HEK293T (cell line): ENCODE measurements around the gene FAM240B.

Source experiments
- CTCF ChIA-PET: fragments of 350-600 bp; formaldehyde crosslinking; extraction: SDS; loops from one replicate; lab custom pipeline; 2021; ENCODE audit warnings: antibody characterized with exemption, inconsistent platforms; lab: Yijun Ruan, JAX
- POLR2A ChIA-PET: fragments of 350-600 bp; formaldehyde crosslinking; extraction: SDS; loops from one replicate; lab custom pipeline; 2020; ENCODE audit warnings: antibody characterized with exemption, inconsistent platforms; lab: Yijun Ruan, JAX
- DNase-seq: peaks from one replicate; pipeline ENCODE4 v3.0.0; 2012; ENCODE audit warnings: mixed read lengths; ENCODE audit errors: extremely low spot score
- ARNT ChIP-seq: fragments of 450-650 bp; IDR thresholded peaks from 2 replicates; pipeline ENCODE4 v1.6.1; 2017; ENCODE audit warnings: mild to moderate bottlenecking
- BHLHE40 ChIP-seq: fragments of 450-650 bp; IDR thresholded peaks from 2 replicates; pipeline ENCODE4 v1.6.1; 2016; ENCODE audit warnings: mild to moderate bottlenecking, moderate library complexity, borderline replicate concordance
- CTBP1 ChIP-seq: fragments of 450-650 bp; IDR thresholded peaks from 2 replicates; pipeline ENCODE4 v1.6.1; 2016; ENCODE audit warnings: borderline replicate concordance
- ELF4 ChIP-seq: fragments of 450-650 bp; IDR thresholded peaks from 2 replicates; pipeline ENCODE4 v1.6.1; 2017; ENCODE audit warnings: antibody characterized with exemption
- FOXA1 ChIP-seq: fragments of 450-650 bp; IDR thresholded peaks from 2 replicates; pipeline ENCODE4 v1.6.1; 2016; ENCODE audit warnings: mild to moderate bottlenecking
- FOXK2 ChIP-seq: fragments of 450-650 bp; IDR thresholded peaks from 2 replicates; pipeline ENCODE4 v1.6.1; 2016; ENCODE audit warnings: mild to moderate bottlenecking
- FOXM1 ChIP-seq: fragments of 450-650 bp; IDR thresholded peaks from 2 replicates; pipeline ENCODE4 v1.6.1; 2017; ENCODE audit warnings: mild to moderate bottlenecking, borderline replicate concordance
- HDGF ChIP-seq: fragments of 450-650 bp; IDR thresholded peaks from 2 replicates; pipeline ENCODE4 v1.6.1; 2017; ENCODE audit warnings: antibody characterized with exemption, borderline replicate concordance
- L3MBTL2 ChIP-seq: fragments of 450-650 bp; conservative IDR thresholded peaks from 2 replicates; pipeline ENCODE4 v1.6.1; 2016; ENCODE audit warnings: mild to moderate bottlenecking
- LEF1 ChIP-seq: fragments of 450-650 bp; IDR thresholded peaks from 2 replicates; pipeline ENCODE4 v1.6.1; 2017; ENCODE audit warnings: mild to moderate bottlenecking, borderline replicate concordance
- NFRKB ChIP-seq: fragments of 450-650 bp; IDR thresholded peaks from 2 replicates; pipeline ENCODE4 v1.6.1; 2016; ENCODE audit warnings: mild to moderate bottlenecking, moderate library complexity
- SP1 ChIP-seq: fragments of 450-650 bp; IDR thresholded peaks from 2 replicates; pipeline ENCODE4 v1.6.1; 2017
- SUZ12 ChIP-seq: fragments of 450-650 bp; IDR thresholded peaks from 2 replicates; pipeline ENCODE4 v1.6.1; 2016; ENCODE audit warnings: mild to moderate bottlenecking
- TARDBP ChIP-seq: fragments of 450-650 bp; IDR thresholded peaks from 2 replicates; pipeline ENCODE4 v1.6.1; 2016
- ZNF384 ChIP-seq: fragments of 450-650 bp; IDR thresholded peaks from 2 replicates; pipeline ENCODE4 v1.6.1; 2016
- TF ChIP-seq, protein P1 (sequence below): fragments of 450-650 bp; IDR thresholded peaks from 2 replicates; pipeline ENCODE4 v1.6.1; 2016

Gene FAM240B

GRCh38 chr9:38650564-38650963 is 69.4 kb downstream of the FAM240B start:
- CTCF ChIA-PET: no interaction called here

DNA sequence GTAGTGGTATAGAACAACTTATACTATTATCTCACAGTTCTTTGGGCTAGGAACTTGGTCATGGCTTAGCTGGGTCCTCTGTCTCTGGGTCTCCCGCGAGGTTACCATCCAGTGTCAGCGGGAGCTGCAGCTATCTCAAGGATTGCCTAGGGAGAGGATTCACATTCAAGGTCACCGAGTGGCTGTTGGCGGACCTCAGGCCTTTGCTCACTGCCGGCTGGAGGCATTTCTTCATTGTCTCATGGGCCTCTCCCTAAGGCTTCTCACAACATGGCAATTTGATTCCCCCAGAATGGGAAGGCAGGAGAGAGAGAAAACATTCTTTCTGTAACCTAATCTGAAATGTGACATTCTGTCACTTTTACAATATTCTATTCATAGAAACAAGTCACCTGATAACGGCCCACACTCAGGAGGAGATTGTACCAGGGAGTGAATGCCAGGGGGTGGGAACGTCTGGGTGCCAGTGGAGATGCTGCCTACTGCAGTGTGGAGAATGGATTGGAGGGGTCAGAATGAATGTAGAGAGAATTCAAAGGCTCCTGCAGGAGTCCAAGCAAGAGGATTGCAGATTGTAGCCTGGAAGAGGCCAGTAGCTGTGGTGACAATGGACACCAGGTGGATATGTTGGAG is 70.1 kb downstream of the FAM240B start:
- TF ChIP-seq ZNF384 (no peak), FOXK2 (no peak)
- ChIA-PET CTCF (no interaction called here), POLR2A (no interaction called here)

More at GRCh38 chr9:38650564-38650963, 69.4 kb downstream of the FAM240B start:
- TF ChIP-seq L3MBTL2: no peak
- no peak for TF ChIP-seq SUZ12
- TF ChIP-seq ZNF384: no peak
- no peak for TF ChIP-seq FOXM1
- no peak for TF ChIP-seq CTBP1
- TF ChIP-seq NFRKB: no peak
- no peak for TF ChIP-seq HDGF
- no peak for TF ChIP-seq FOXA1
- TF ChIP-seq, protein P1, sequence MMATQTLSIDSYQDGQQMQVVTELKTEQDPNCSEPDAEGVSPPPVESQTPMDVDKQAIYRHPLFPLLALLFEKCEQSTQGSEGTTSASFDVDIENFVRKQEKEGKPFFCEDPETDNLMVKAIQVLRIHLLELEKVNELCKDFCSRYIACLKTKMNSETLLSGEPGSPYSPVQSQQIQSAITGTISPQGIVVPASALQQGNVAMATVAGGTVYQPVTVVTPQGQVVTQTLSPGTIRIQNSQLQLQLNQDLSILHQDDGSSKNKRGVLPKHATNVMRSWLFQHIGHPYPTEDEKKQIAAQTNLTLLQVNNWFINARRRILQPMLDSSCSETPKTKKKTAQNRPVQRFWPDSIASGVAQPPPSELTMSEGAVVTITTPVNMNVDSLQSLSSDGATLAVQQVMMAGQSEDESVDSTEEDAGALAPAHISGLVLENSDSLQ: no peak
- TF ChIP-seq ARNT: no peak
- TF ChIP-seq SP1: no peak
- no peak for TF ChIP-seq LEF1
- TF ChIP-seq TARDBP: no peak
- no peak for TF ChIP-seq ELF4
- no peak for TF ChIP-seq FOXK2
- TF ChIP-seq BHLHE40: no peak
- POLR2A ChIA-PET: no interaction called here
- DNase-seq: no peak

DNA sequence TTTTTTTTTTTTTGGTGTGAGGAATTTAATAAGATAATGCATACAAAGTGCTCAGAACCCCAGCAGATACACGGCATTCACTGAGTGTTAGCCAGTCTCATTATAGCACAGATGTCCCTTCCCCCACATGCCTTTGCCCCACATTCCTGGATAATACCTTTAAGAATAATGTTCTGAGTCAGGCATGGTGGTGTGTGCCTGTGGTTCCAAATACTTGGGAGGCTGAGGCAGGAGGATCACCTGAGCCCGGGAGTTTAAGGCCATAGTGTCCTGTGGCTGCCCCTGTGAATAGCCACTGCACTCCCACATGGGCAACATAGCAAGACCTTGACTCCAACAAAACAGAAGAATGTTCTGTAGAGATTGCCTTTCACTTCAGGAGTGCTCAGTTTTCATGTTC is 75.3 kb downstream of the FAM240B start:
- TF ChIP-seq SUZ12: no peak
- no peak for TF ChIP-seq ZNF384
- no peak for TF ChIP-seq BHLHE40
- no peak for TF ChIP-seq ELF4
- TF ChIP-seq FOXK2: no peak
- TF ChIP-seq FOXM1: no peak
- TF ChIP-seq SP1: no peak
- no peak for TF ChIP-seq HDGF
- TF ChIP-seq TARDBP: no peak
- TF ChIP-seq NFRKB: no peak
- TF ChIP-seq L3MBTL2: no peak
- no peak for TF ChIP-seq LEF1
- no peak for TF ChIP-seq FOXA1
- no peak for TF ChIP-seq ARNT
- TF ChIP-seq, protein P1: no peak
- TF ChIP-seq CTBP1: no peak
- ChIA-PET POLR2A (no interaction called here), CTCF (no interaction called here)
- no peak for DNase-seq

More for the DNA sequence above, 70.1 kb downstream of the FAM240B start:
- DNase-seq: no peak
